Inflammatory macrophage treated with lipopolysaccharide for 4 hours (primary cell): ENCODE results near the gene RABGAP1L.
A peak's percentile ranks its signal among the peaks of the same experiment; 100 is the strongest.
"Not testable (repeated sequence)": the region's sequence is repeated elsewhere in the genome, so short reads cannot be mapped to it uniquely, and the experiment has no call there.

ENCODE experiments used
- DNase-seq: peaks from one replicate; pipeline ENCODE4 v3.0.0-alpha.2; 2020

Gene RABGAP1L

DNA sequence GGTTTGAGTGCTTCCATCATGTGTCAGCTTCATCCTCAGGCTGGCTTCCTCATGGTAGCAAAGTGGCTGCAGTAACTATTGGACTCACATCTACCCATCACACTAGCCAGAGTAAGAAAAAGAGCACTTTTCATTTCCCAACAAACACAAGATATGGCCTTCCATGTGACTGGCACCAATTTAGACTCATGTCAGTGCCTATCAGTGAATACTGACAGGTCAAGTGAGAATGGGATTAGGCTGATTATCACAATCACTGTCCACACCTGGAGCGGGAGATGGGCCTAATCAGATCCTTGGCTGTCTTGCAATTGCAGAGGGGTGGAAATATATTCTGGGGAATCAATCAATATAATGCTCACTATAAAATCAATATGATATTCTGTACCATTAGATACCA, 2.9 kb upstream of the RABGAP1L start:
- no peak for DNase-seq

DNA sequence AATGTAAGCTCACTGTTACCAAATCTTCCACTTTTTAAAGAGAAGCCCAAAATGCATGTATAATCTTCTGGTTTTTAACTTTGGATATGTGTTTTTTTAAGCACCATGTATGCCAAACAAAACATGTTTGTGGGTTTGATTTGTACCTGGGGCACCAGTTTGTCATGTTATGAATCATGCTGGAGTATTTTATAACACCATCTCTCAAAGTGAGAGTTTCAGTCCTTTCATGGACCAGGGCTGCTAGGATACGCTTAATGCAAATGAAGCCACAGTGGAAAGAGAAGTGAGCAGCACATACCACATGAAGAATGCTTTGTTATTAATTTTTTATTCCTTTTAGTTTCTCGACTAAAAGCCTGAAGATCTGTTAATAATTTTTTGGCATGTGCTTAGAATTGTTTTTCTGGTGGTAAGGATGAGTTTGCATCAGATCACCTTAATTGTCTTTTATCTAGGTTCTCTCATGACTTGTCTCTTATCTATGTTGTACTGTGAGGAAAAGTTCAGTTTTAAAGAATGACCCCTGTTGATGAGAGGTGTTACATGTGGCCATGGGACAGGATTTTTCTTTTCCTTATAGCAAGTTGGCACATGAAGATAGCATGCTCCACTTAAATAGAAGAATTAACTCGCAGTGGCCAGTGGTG, 2.0 kb upstream of the RABGAP1L start:
- DNase-seq: no peak

DNA sequence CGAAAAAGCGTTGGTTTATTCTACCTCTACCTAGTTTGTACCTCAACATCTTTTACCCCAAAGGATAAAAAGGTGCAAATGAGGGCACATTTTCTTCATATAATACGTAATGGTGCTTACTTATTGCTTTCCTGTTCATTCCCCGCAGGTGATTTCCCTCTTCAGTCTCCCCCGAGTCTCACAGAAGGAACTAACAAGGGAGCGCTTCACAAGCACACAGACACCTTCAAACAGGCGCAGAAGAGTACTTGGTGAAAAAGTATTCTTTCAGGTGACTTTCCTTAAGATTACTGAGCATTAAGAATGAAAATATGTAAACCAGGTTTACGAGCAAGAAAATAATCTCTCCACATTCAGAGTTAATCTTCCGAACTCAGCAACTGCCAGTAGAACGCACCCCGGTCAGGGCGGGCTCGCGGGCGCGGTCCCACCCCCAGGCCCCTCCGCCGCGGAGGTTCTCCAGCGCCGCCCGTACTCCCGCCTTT, 511 bp upstream of the RABGAP1L start:
- DNase-seq: no peak

DNA sequence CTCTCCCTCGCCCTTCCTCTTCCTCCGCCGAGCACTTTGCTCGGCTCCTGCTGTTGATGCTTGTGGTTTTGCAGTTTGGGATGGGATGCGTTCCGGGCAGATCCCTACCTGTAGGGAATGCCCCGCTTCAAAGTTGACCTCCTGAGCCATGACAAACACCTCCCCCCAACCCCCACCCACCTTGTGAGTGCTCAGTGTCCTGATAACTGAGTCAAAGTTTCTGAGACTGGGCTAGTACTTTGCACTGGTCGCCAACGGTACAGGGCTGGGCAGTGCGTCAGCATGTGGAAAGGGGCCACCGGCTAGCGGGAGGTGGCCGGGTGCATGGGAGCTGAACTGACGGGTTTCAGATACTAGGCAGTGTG, 771 bp downstream of the RABGAP1L start:
- peak; percentile 21 for DNase-seq

DNA sequence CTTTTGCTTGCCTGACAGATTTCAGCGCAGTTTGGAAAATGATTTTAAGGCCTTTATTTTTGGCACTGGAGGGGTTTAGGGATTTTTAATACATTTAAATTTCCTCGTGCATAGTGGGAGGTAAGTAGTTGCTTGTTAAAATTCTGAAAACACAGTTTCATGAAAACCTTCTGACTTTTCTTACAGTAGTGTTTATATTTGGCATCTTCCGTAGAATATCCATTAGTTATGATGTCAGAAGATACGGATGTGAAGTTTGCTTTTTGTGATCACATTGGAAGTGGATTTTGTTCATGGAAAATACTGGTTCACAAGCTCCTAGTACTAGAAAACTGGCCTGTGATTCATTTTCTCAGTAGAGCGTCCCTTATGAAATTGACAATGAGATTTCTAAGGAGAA, 1.3 kb downstream of the RABGAP1L start:
- DNase-seq: no peak

DNA sequence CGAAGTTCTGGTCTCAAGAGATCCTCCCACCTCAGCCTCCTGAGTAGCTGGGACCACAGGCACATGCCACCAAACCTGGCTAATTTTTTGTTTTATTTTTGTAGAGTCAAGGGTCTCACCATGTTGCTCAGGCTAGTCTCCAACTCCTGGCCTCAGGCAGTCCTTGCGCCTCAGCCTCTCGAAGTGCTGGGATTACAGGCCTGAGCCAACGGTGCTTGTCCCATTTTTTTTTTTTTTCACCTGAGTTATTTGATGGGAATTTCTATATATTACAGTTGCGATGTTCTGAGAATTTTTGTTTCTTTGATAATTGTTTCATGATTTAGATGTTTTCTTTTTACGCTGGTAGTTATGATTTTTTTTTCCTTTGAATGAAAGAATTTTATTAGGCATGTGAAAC, 2.5 kb downstream of the RABGAP1L start:
- no peak for DNase-seq

DNA sequence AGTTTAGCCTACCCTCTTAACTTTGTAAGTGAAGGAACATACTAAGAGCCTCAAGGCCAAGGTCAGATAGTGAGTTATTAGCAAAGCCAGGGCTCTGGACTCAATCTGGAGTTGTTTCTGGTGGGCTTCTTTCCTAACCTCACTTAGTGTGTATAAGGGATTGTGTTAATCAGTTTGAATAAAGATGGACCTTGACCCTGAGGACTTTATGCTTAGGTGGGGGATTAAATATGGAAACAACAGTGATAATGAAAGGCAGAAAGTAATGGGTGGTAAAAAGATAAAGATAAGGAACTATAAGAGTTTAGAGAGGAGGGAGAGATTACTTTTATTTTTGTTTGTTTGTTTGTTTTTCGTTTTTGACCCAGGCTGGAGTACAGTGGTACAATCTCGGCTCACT, 5.5 kb downstream of the RABGAP1L start:
- no peak for DNase-seq

DNA sequence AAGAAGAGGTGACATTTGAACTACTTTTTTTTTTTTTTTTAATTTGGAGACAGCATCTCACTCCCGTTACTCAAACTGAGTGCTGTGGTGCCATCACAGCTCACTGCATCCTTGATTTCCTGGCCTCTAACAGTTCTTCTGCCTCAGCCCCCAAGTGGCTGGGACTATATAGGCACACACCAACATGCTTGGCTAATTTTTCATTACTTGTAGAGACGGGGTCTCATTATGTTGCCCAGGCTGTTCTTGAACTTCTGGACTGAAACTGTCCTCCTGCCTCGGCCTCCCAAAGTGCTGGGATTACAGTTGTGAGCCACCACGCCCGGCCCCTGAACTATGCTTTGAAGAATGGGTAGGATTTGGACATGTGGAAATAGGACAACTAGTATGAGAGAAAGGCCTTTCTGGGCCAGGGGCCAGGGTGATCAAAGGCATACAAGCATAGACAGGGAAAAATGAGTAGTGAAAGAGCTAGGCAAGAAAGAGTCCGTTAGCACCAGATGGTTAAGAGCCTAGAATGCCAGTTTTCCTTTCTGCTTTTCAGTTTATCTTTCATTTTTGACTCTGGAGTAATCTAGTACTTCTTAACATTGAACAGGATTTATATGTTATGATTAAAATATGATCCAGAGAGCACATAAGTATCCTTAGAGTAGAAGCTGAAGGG, 6.3 kb downstream of the RABGAP1L start:
- DNase-seq: peak; percentile 8

DNA sequence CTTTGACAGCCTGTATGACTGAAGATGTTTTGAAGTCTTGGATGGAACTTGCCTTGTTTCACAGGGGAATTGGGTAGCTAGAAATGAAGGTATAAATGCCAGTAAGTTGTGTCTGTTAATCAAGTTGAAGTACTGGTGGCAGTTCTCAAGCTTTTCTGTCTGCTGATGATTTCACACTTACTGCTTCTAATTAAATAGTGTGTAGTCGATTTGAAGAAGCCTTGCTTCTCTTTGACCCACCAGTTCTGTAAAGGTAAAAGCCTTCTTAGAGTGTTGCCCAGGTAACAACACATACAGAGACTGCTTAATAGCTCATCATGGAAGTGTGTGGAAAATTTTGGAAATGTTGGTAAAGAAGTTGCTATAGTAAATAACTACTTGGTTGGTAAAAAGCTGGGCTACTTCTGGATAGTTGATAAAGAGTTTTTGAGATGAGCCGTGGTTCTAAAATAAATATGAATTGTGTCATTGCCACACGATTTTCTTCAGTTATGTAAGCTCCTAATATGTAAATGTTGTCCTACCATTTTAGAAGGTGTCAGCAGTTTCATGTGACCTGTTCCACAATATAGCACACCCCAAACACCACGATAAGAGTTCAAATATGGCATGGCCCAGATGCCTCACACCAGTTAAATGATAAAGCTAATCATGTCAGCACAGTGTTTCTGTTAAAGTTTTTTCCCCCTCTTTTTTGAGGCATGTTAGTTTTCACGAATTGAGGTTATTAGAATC, 7.4 kb downstream of the RABGAP1L start:
- DNase-seq: peak; percentile 38

DNA sequence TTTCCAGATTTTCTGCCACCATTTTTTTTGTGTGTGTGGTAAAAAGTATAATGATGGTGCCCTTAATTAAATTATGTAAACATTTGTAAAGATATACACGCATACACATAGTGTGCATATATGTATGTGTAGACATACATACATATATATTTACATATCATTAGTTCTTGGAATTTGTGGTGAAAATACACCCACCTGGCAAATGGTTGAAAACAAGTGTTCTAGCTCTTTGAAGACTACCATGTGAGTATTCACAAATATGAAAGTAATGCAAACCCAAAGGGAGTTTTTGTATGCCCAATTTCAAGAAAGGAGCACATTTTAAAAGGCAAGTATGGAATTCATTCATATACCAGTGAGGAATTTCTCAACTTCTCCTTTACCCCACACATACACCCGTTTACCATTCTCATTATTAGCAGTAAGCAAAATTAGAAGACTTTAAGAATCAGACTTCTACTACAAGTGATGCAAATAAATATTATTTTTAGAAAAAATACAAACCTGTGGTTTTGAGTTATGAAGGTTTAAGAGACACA, 8.0 kb downstream of the RABGAP1L start:
- peak; percentile 43 for DNase-seq

DNA sequence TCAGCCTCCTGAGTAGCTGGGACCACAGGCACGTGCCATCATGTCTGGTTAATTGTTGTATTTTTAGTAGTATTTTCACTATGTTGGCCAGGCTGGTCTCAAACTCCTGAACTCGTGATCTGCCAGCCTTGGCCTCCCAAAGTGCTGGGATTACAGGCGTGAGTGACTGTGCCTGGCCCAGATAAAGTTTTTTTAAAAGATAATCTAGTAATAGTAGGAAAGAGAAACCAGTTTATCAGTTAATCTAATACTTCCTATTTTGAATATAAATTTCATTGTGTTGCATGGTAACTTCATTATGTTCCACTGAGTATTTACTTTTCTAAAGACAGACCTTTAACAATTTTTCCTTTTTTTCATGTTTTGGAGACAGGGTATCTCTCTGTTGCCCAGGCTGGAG, 10.0 kb downstream of the RABGAP1L start:
- no peak for DNase-seq

DNA sequence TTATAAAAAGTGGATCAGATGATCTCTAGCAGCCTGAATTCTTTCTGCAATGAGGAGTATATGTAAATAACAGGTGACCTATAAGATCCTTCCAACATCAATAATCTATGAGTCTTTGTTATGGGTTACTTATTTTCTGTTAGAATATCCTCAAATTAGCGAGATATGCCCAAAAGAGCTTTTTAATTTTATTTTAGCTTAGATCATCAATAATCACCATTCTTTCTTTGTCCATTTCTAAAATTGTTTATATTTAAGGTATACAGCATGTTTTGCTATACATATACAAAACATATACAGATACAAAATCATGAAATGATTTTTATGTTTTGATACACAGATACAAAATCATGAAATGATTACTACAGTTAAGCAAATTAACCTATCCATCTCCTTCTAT, 11.8 kb downstream of the RABGAP1L start:
- no peak for DNase-seq

DNA sequence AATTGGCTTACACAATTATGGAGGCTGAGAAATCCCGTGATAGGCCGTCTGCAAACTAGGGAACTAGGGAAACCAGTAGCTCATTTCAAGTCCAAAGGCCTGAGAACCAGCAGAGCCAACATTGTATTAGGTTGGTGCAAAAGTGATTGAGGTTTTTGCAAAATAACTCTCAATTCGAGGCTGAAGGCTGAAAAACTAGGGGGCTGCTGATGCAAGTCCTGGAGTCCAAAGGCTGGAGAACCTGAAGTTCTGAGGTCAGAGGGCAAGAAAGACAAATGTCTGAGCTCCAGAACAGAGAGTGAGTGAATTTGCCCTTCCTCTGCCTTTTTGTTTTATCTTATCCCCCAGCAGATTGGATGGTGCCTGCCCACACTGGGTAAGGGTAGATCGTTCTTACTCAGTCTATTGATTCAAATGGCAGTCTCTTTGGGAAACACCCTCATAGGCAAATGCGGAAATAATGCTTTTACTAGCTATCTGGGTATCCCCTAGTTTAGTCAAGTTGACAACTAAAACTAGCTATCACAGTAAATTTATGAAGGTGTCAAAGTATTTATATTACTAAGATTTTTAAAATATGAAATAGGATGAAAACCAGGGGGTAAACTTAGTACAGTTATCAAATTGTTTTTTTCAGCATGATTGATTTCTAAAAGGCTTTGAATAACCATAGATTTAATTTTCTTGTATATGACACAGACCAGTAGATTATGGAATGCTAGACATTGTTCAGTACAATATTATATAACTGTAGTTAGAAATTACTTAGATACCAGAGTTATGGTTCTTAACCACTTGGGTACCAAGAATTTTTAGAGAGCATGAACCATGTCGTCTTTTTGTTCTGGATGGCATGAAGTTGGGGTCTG, 15.4 kb downstream of the RABGAP1L start:
- no peak for DNase-seq

DNA sequence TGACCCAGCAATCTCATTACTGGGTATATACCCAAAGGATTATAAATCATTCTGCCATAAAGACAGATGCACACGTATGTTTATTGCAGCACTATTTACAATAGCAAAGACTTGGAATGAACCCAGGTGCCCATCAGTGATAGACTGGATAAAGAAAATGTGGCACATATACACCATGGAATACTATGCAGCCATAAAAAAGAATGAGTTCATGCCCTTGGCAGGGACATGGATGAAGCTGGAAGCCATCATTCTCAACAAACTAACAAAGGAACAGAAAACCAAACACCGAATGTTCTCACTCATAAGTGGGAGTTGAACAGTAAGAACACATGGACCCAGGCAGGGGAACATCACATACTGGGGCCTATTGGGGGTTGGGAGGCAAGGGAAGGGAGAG, 19.1 kb downstream of the RABGAP1L start:
- DNase-seq: not testable (repeated sequence)

DNA sequence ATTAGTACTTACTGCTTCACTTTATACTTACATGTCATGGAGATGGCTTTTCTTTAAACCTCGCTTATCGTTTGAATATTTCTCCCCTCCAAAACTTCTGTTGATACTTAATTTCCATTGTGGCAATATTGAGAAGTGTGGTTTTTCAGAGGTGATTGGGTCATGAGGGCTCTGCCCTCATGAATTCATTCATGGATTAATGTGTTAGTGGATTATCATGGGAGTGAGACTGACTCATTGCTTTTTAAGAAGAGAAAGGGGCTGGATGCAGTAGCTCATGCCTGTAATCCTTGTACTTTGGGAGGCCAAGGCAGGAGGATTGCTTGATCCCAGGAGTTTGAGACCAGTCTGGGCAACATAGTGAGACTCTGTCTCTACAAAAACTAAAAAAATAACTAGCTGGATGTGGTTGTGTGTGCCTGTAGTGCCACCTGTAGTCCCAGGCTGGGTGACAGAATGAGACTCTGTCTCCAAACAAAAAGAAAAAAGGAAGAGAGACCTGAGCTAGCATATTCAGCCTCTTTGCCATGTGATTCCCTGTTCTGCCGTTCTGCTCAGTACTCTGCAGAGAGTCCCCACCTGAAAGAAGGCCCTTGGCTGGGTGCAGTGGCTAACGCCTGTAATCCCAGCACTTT, 30.2 kb downstream of the RABGAP1L start:
- DNase-seq: no peak

DNA sequence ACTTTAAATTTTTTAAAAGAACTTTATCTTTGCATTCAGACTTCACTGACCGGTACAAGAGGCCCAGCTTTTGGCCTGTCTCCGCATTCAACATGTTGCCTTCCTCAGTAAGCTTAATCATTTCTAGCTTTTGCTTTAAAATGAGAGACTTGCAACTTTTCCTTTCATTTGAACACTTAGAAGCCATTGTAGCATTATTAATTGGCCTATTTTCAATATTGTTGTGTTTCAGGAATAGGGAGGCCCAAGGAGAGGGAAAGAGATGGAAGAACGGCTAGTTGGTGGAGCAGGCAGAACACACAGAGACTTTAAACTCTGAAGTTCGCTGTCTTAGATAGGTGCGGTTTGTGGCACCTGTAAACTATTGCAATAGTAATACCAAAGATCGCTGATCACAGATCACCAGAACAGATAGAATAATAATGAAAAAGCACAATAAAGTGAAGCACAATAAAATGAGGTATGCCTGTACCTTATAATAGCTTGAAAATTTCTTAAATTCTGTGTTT, 31.4 kb downstream of the RABGAP1L start:
- no peak for DNase-seq

DNA sequence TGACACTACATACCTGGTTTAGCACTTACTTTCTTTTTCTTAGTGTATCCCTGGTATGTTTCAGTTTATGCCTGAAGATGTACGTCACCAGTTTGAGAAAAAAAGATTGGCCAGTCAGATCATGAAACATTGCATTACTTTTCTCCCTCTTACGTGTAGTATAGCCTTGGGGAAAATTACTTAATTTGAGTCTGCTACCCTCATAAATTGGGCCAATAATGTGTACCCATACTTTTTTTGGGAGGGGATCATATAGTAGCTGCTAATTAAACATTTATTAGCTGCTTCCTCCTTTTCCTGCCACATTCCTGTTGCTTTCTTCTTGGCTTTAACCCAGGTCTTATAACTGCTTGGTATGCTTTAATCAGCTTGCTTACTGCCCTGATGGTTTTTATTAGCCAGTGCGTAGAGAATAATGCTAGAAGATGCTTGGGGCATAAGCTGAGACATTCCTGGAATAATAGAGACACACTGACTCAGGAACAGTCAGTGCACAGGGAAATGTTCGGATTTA, 32.1 kb downstream of the RABGAP1L start:
- DNase-seq: no peak

DNA sequence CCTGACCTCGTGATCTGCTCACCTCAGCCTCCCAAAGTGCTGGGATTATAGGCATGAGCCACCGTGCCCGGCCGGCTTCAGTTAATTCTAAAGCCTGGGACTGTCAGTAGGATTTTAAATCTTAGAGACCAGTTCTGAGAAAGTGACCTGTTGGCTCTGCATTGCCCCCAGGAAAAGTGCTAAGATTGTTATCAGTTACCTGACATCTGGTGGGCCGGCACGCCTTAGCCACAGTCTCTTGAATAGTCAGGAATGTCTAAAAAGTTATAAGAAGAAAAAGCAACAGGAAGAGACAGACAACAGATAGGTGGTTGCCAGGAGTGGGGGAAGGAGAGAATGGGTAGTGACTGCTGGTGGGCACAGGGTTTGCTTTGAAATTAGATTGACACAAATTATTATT, 35.1 kb downstream of the RABGAP1L start:
- no peak for DNase-seq

DNA sequence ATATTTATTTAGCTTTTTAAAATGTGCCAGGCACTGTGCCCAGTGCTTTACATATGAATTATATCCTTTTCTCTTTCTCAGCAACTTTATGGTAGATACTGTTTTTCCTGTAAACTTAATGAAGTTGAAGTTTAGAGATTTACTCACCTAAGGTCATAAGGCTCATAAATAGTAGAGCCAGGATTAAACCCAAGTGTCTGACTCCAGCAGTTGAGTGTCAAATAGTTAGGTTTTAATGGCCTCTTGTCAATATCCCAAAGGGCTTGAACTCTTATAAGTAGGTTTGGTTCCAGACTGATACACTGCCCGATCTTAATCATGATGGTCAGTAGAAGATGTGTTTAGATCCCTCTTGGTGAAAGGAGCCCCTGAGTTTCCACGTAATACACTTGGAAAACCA, 37.8 kb downstream of the RABGAP1L start:
- no peak for DNase-seq

DNA sequence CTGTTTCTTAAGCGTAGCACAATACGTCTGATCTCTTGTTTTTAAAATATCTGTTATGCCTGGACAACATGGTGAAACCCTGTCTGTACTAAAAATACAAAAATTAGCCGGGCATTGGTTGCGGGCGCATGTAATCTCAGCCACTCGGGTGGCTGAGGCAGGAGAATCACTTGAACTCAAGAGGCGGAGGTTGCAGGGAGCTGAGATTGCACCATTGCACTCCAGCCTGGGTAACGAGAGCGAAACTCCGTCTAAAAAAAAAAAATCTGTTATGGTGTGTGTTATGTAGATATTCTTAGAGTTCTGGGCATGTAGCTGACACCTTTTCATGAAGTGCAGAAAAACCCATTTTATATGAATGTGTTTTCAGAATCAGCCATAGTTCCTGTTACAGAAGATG, 38.2 kb downstream of the RABGAP1L start:
- no peak for DNase-seq

DNA sequence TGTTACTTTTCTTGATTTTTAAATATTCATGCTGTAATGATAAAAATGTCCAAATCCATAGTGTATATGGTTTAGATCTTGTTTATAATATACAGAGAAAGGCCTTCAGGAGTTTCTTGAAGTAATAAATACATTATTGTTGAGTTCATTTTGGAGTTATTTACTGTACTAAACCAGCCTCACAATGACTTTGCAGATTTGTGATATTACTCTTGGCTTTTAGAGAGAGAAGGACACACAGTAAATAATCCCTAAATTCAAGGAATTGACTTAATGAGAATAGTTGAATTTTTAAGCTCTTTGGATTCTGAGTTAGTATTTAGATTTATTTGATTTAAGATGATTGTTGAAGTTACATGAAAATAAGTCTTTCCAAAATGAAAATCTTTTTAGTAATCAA, 38.9 kb downstream of the RABGAP1L start:
- no peak for DNase-seq

DNA sequence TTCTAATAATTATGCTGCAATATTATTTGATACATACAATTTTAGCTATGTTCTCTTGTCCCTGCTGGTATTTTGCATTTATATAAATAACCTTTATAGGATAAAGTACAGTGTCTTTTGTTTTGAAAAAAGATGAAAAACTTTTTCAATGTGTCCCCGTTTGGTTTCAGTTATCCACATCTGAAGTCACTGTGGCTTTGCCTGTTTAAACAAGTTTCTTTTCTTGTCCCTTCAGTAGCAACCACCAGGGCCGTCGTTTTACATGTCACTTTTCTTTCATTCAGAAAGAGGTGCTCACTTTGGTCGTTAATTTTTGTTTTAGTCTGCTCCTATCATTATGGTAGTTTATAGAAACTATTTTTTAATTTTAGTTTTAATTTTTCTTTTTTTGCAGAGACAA, 41.4 kb downstream of the RABGAP1L start:
- no peak for DNase-seq
